Loucy (cell line): ENCODE results near the gene XRCC4.
A peak's percentile ranks its signal among the peaks of the same experiment; 100 is the strongest.

Experiments used
- H2AFZ ChIP-seq: fragments of 200-600 bp; sonication (generic); 2 replicates; pipeline ENCODE4 v1.6.0; 2016; ENCODE audit warnings: antibody characterized with exemption, mild to moderate bottlenecking, low read length, moderate library complexity
- H3F3A ChIP-seq: fragments of 200-600 bp; 2 replicates; pipeline ENCODE4 v1.6.0; 2016; ENCODE audit warnings: antibody characterized with exemption, low read depth, mild to moderate bottlenecking
- H3K27me3 ChIP-seq: fragments of 200-600 bp; sonication (generic); 2 replicates; pipeline ENCODE4 v1.6.1; 2014; ENCODE audit warnings: low read length, mild to moderate bottlenecking; ENCODE audit not compliant: insufficient read depth, poor library complexity, severe bottlenecking
- H3K36me3 ChIP-seq: fragments of 200-600 bp; sonication (generic); 2 replicates; pipeline ENCODE4 v1.6.1; 2016; ENCODE audit warnings: low read length; ENCODE audit not compliant: insufficient read depth
- H3K4me1 ChIP-seq: fragments of 200-600 bp; sonication (generic); 2 replicates; pipeline ENCODE4 v1.5.1; 2014; ENCODE audit warnings: low read length, mild to moderate bottlenecking; ENCODE audit not compliant: insufficient read depth, poor library complexity, severe bottlenecking
- H3K4me2 ChIP-seq: fragments of 200-600 bp; sonication (generic); 2 replicates; pipeline ENCODE4 v1.6.0; 2014; ENCODE audit warnings: antibody characterized with exemption, low read length, low read depth, mild to moderate bottlenecking; ENCODE audit not compliant: poor library complexity, severe bottlenecking
- H3K4me3 ChIP-seq: fragments of 200-600 bp; sonication (generic); 2 replicates; pipeline ENCODE4 v1.5.1; 2014; ENCODE audit warnings: low read length, mild to moderate bottlenecking, mixed read lengths; ENCODE audit not compliant: poor library complexity, severe bottlenecking
- H3K79me2 ChIP-seq: fragments of 200-600 bp; sonication (generic); 2 replicates; pipeline ENCODE4 v1.6.1; 2014; ENCODE audit warnings: low read length; ENCODE audit not compliant: insufficient read depth
- H3K9ac ChIP-seq: fragments of 200-600 bp; sonication (generic); 2 replicates; pipeline ENCODE4 v1.6.0; 2014; ENCODE audit warnings: mild to moderate bottlenecking, low read depth, low read length, moderate library complexity; ENCODE audit not compliant: poor library complexity, severe bottlenecking
- H3K9me2 ChIP-seq: fragments of 200-600 bp; sonication (generic); replicated peaks from 2 replicates; pipeline ENCODE4 v1.6.1; 2016; ENCODE audit warnings: low read depth, low read length, mixed read lengths
- H3K9me3 ChIP-seq: fragments of 200-600 bp; sonication (generic); 2 replicates; pipeline ENCODE4 v1.6.1; 2014; ENCODE audit warnings: mild to moderate bottlenecking, antibody characterized with exemption, low read length, low read depth; ENCODE audit not compliant: insufficient read depth
- H4K20me1 ChIP-seq: fragments of 200-600 bp; sonication (generic); 2 replicates; pipeline ENCODE4 v1.6.0; 2014; ENCODE audit warnings: antibody characterized with exemption, low read length, mild to moderate bottlenecking; ENCODE audit not compliant: insufficient read depth, poor library complexity, severe bottlenecking
- CTCF ChIP-seq: fragments of 200-600 bp; sonication (generic); conservative IDR thresholded peaks from 2 replicates; pipeline ENCODE4 v1.5.1; 2014; ENCODE audit warnings: mild to moderate bottlenecking, antibody characterized with exemption, low read length
- EZH2phosphoT487 ChIP-seq: fragments of 200-600 bp; IDR thresholded peaks from 2 replicates; pipeline ENCODE4 v1.6.1; 2018; ENCODE audit warnings: antibody characterized with exemption, mild to moderate bottlenecking, moderate library complexity, borderline replicate concordance

XRCC4 gene

DNA sequence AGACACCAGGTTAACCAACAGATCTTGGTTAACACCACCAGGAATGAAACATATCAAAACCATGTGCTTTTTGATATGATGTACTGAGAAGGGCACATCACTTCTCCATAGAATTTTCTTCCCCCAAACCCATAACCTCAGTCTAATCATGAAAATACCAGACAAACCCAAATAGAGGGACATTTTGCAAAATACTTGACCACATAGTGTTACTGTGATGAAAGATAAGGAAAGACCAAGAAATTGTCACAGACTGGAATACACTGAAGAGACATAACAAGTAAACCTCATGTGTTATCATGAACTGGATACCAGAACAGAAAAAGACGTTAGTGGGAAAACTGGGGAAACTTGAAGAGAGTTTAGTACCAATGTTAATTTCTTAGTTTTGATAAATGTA, 319.3 kb downstream of the XRCC4 start:
- no peak overlapping the region for H2AFZ ChIP-seq
- no peaks in the 10 kb centered on the region for H3F3A ChIP-seq
- H3K4me1 ChIP-seq, result peaks cover 16% of the 10 kb centered on the region
- H3K4me3 ChIP-seq, result no peak overlapping the region
- H3K36me3 ChIP-seq, result no peaks in the 10 kb centered on the region
- H3K27me3 ChIP-seq, result no peaks in the 10 kb centered on the region
- H3K9ac ChIP-seq, result no peak overlapping the region
- H4K20me1 ChIP-seq, result no peaks in the 10 kb centered on the region
- H3K79me2 ChIP-seq, result no peaks in the 10 kb centered on the region
- no peak overlapping the region for H3K4me2 ChIP-seq
- TF ChIP-seq EZH2phosphoT487, result no peak
- H3K9me3 ChIP-seq, result no peaks in the 10 kb centered on the region
- H3K9me2 ChIP-seq, result no peaks in the 10 kb centered on the region

GRCh38 chr5:83397658-83398057, 320.3 kb downstream of the XRCC4 start:
- Histone ChIP-seq H3K4me3 (no peak overlapping the region), H2AFZ (no peak overlapping the region)

GRCh38 chr5:83400241-83400640, 322.9 kb downstream of the XRCC4 start:
- H3K9me2 ChIP-seq, result no peaks in the 10 kb centered on the region
- H3K9ac ChIP-seq, result no peak overlapping the region
- H3K4me2 ChIP-seq, result no peak overlapping the region
- peaks cover 19% of the 10 kb centered on the region for H3K4me1 ChIP-seq
- H4K20me1 ChIP-seq, result no peaks in the 10 kb centered on the region
- H3K36me3 ChIP-seq, result no peaks in the 10 kb centered on the region
- H3K79me2 ChIP-seq, result no peaks in the 10 kb centered on the region
- H3K4me3 ChIP-seq, result no peak overlapping the region
- no peaks in the 10 kb centered on the region for H3K27me3 ChIP-seq
- no peak overlapping the region for H2AFZ ChIP-seq
- no peaks in the 10 kb centered on the region for H3F3A ChIP-seq
- no peak for TF ChIP-seq EZH2phosphoT487
- TF ChIP-seq CTCF, result no peak
- no peaks in the 10 kb centered on the region for H3K9me3 ChIP-seq

More at GRCh38 chr5:83397658-83398057, 320.3 kb downstream of the XRCC4 start:
- no peak overlapping the region for H3K4me2 ChIP-seq
- H3K4me1 ChIP-seq, result peaks cover 19% of the 10 kb centered on the region
- no peaks in the 10 kb centered on the region for H3K27me3 ChIP-seq
- H3K79me2 ChIP-seq, result no peaks in the 10 kb centered on the region
- no peaks in the 10 kb centered on the region for H3F3A ChIP-seq
- no peak for TF ChIP-seq CTCF
- no peaks in the 10 kb centered on the region for H3K36me3 ChIP-seq
- H3K9ac ChIP-seq, result no peak overlapping the region
- no peaks in the 10 kb centered on the region for H3K9me3 ChIP-seq
- no peaks in the 10 kb centered on the region for H4K20me1 ChIP-seq
- H3K9me2 ChIP-seq, result no peaks in the 10 kb centered on the region

GRCh38 chr5:83400701-83401100, 323.4 kb downstream of the XRCC4 start:
- Histone ChIP-seq H3K9me2 (no peaks in the 10 kb centered on the region), H4K20me1 (no peaks in the 10 kb centered on the region), H2AFZ (peak overlapping the region; percentile 8), H3K9ac (no peak overlapping the region), H3K27me3 (no peaks in the 10 kb centered on the region), H3K79me2 (no peaks in the 10 kb centered on the region), H3K4me3 (no peak overlapping the region), H3K36me3 (no peaks in the 10 kb centered on the region), H3F3A (no peaks in the 10 kb centered on the region), H3K9me3 (no peaks in the 10 kb centered on the region), H3K4me1 (peaks cover 19% of the 10 kb centered on the region), H3K4me2 (no peak overlapping the region)
- TF ChIP-seq EZH2phosphoT487 (no peak), CTCF (no peak)
